Neural cell (in vitro differentiated cells): Measurements from ENCODE around the gene TAF8. TPM values are rescaled to one million over a fixed set of nuclear protein-coding genes. Genes with fewer than 3 reads are reported as not detected.

Experiments used
- H2AFZ ChIP-seq: fragments of 200-600, 300-800 bp; sonication (generic), shearing (Covaris generic); 2 replicates; pipeline ENCODE4 v1.6.0; 2014; ENCODE audit warnings: low read depth, mild to moderate bottlenecking, antibody characterized with exemption, low read length, moderate library complexity
- H3F3A ChIP-seq: fragments of 200-600 bp; shearing (Covaris generic); 2 replicates; pipeline ENCODE4 v1.6.1; 2016; ENCODE audit warnings: mild to moderate bottlenecking, moderate library complexity, mixed read lengths, antibody characterized with exemption, low read length; ENCODE audit not compliant: insufficient read depth, poor library complexity, severe bottlenecking
- H3K27ac ChIP-seq: fragments of 200-600, 300-800 bp; sonication (generic), shearing (Covaris generic); 2 replicates; pipeline ENCODE4 v1.5.1; 2014; ENCODE audit warnings: mild to moderate bottlenecking, low read length, moderate library complexity
- H3K27me3 ChIP-seq: fragments of 300-800, 200-600 bp; sonication (generic), shearing (Covaris generic); 2 replicates; pipeline ENCODE4 v1.6.0; 2014; ENCODE audit warnings: mild to moderate bottlenecking, low read depth, low read length, moderate library complexity; ENCODE audit not compliant: insufficient read depth
- H3K36me3 ChIP-seq: fragments of 300-800, 200-600 bp; sonication (generic), shearing (Covaris generic); 2 replicates; pipeline ENCODE4 v1.5.1; 2014; ENCODE audit warnings: mild to moderate bottlenecking, antibody characterized with exemption, low read length, moderate library complexity; ENCODE audit not compliant: insufficient read depth
- H3K4me2 ChIP-seq: fragments of 300-800, 200-600 bp; sonication (generic), shearing (Covaris generic); 2 replicates; pipeline ENCODE4 v1.6.0; 2014; ENCODE audit warnings: mild to moderate bottlenecking, low read length
- H3K4me3 ChIP-seq: fragments of 300-800, 200-600 bp; sonication (generic), shearing (Covaris generic); 2 replicates; pipeline ENCODE4 v1.5.1; 2014; ENCODE audit warnings: mild to moderate bottlenecking, low read length, moderate library complexity
- H3K79me2 ChIP-seq: fragments of 200-600 bp; shearing (Covaris generic); replicated peaks from 2 replicates; pipeline ENCODE4 v1.6.0; 2014; ENCODE audit warnings: mild to moderate bottlenecking, low read length, moderate library complexity; ENCODE audit not compliant: insufficient read depth
- H3K9ac ChIP-seq: fragments of 300-800, 200-600 bp; sonication (generic), shearing (Covaris generic); 2 replicates; pipeline ENCODE4 v1.6.1; 2016; ENCODE audit warnings: mild to moderate bottlenecking, low read length, mixed read lengths
- H3K9me2 ChIP-seq: fragments of 200-600 bp; shearing (Covaris generic); 2 replicates; pipeline ENCODE4 v1.6.1; 2016; ENCODE audit warnings: mild to moderate bottlenecking, low read length, mixed read lengths; ENCODE audit not compliant: insufficient read depth
- H3K9me3 ChIP-seq: fragments of 200-600, 300-800 bp; sonication (generic), shearing (Covaris generic); 2 replicates; pipeline ENCODE4 v1.6.1; 2016; ENCODE audit warnings: mild to moderate bottlenecking, mixed run types, low read length, moderate library complexity, mixed read lengths
- H4K20me1 ChIP-seq: fragments of 200-600 bp; shearing (Covaris generic); 2 replicates; pipeline ENCODE4 v1.6.1; 2016; ENCODE audit warnings: mild to moderate bottlenecking, mixed run types; ENCODE audit not compliant: insufficient read depth
- CTCF ChIP-seq: fragments of 450-650 bp; IDR thresholded peaks from 2 replicates; pipeline ENCODE4 v1.5.1; 2014; ENCODE audit warnings: antibody characterized with exemption, mild to moderate bottlenecking, moderate library complexity; ENCODE audit not compliant: poor library complexity, severe bottlenecking
- EP300 ChIP-seq: fragments of 450-650 bp; conservative IDR thresholded peaks from 2 replicates; pipeline ENCODE4 v1.6.1; 2014; ENCODE audit warnings: antibody characterized with exemption, mild to moderate bottlenecking, moderate library complexity; ENCODE audit not compliant: poor library complexity, severe bottlenecking
- EZH2 ChIP-seq: fragments of 200-600, 300-800 bp; shearing (Covaris generic), sonication (generic); IDR thresholded peaks from 2 replicates; pipeline ENCODE4 v1.6.1; 2014; ENCODE audit warnings: antibody characterized with exemption, low read length, borderline replicate concordance, mild to moderate bottlenecking; ENCODE audit not compliant: insufficient read depth, poor library complexity, severe bottlenecking
- MXI1 ChIP-seq: fragments of 450-650 bp; conservative IDR thresholded peaks from 2 replicates; pipeline ENCODE4 v1.6.1; 2014; ENCODE audit warnings: antibody characterized with exemption, mild to moderate bottlenecking; ENCODE audit not compliant: poor library complexity, severe bottlenecking
- POLR2AphosphoS5 ChIP-seq: IDR thresholded peaks from 2 replicates; pipeline ENCODE4 v1.6.1; 2012
- RAD21 ChIP-seq: fragments of 450-650 bp; conservative IDR thresholded peaks from 2 replicates; pipeline ENCODE4 v1.6.1; 2014; ENCODE audit warnings: antibody characterized with exemption, mild to moderate bottlenecking, moderate library complexity
- REST ChIP-seq: IDR thresholded peaks from 2 replicates; pipeline ENCODE4 v1.6.1; 2012; ENCODE audit warnings: borderline replicate concordance
- SMC3 ChIP-seq: fragments of 450-650 bp; conservative IDR thresholded peaks from 2 replicates; pipeline ENCODE4 v1.6.1; 2014; ENCODE audit warnings: antibody characterized with exemption, mild to moderate bottlenecking, moderate library complexity; ENCODE audit not compliant: poor library complexity
- TAF1 ChIP-seq: IDR thresholded peaks from 2 replicates; pipeline ENCODE4 v1.6.1; 2012; ENCODE audit warnings: low read depth
- polyA plus RNA-seq: library from polyadenylated mRNA; depleted of rRNA; stranded (reverse); fragments of >200 nt; gene quantifications from 2 replicates; pipeline ENCODE4 v1.2.3, GENCODE V29; 2014

The TAF8 gene
- polyA plus RNA-seq, 1 donor from 2014 or later: 5.1 TPM

- H3K9me3 ChIP-seq: no peaks in the 10 kb centered on the region
- H3K4me3 ChIP-seq: no peak overlapping the region
- no peak overlapping the region for H3K4me2 ChIP-seq
- no peaks in the 10 kb centered on the region for H3F3A ChIP-seq
- TF ChIP-seq REST: no peak
- TF ChIP-seq RAD21: no peak
- TF ChIP-seq MXI1: no peak
- no peak for TF ChIP-seq TAF1
- TF ChIP-seq EP300: no peak
- TF ChIP-seq POLR2AphosphoS5: no peak
- TF ChIP-seq CTCF: no peak
- no peak for TF ChIP-seq SMC3
- no peak for TF ChIP-seq EZH2
- no peaks in the 10 kb centered on the region for H3K27me3 ChIP-seq
- H3K9ac ChIP-seq: no peak overlapping the region
- H4K20me1 ChIP-seq: no peaks in the 10 kb centered on the region
- H3K9me2 ChIP-seq: no peaks in the 10 kb centered on the region
- H2AFZ ChIP-seq: no peak overlapping the region
- H3K79me2 ChIP-seq: no peaks in the 10 kb centered on the region
- H3K27ac ChIP-seq: no peak overlapping the region
- H3K36me3 ChIP-seq: no peaks in the 10 kb centered on the region
Measured at GRCh38 chr6:42026540-42026939, 23.8 kb upstream of the TAF8 start.

- H3K27me3 ChIP-seq: no peaks in the 10 kb centered on the region
- H3K27ac ChIP-seq: no peak overlapping the region
- no peaks in the 10 kb centered on the region for H3F3A ChIP-seq
- H3K79me2 ChIP-seq: no peaks in the 10 kb centered on the region
- TF ChIP-seq SMC3: no peak
- no peak for TF ChIP-seq REST
- no peak for TF ChIP-seq POLR2AphosphoS5
- no peak for TF ChIP-seq RAD21
- no peak for TF ChIP-seq CTCF
- no peak for TF ChIP-seq EZH2
- TF ChIP-seq EP300: no peak
- TF ChIP-seq MXI1: no peak
- TF ChIP-seq TAF1: no peak
- no peaks in the 10 kb centered on the region for H3K9me3 ChIP-seq
- no peak overlapping the region for H3K4me3 ChIP-seq
- H3K36me3 ChIP-seq: no peaks in the 10 kb centered on the region
- H4K20me1 ChIP-seq: no peaks in the 10 kb centered on the region
- no peak overlapping the region for H3K9ac ChIP-seq
- no peaks in the 10 kb centered on the region for H3K9me2 ChIP-seq
- H2AFZ ChIP-seq: no peak overlapping the region
- H3K4me2 ChIP-seq: no peak overlapping the region
Measured at GRCh38 chr6:42028234-42029061, 21.9 kb upstream of the TAF8 start.
